Activated naive CD4-positive, alpha-beta T cell (primary cell): ENCODE results near the gene HNF1B.

Experiments used
- DNase-seq, 4 experiments: peaks; one replicate each; lab custom pipeline; 2025; lab: John Stamatoyannopoulos, UW

HNF1B gene

DNA sequence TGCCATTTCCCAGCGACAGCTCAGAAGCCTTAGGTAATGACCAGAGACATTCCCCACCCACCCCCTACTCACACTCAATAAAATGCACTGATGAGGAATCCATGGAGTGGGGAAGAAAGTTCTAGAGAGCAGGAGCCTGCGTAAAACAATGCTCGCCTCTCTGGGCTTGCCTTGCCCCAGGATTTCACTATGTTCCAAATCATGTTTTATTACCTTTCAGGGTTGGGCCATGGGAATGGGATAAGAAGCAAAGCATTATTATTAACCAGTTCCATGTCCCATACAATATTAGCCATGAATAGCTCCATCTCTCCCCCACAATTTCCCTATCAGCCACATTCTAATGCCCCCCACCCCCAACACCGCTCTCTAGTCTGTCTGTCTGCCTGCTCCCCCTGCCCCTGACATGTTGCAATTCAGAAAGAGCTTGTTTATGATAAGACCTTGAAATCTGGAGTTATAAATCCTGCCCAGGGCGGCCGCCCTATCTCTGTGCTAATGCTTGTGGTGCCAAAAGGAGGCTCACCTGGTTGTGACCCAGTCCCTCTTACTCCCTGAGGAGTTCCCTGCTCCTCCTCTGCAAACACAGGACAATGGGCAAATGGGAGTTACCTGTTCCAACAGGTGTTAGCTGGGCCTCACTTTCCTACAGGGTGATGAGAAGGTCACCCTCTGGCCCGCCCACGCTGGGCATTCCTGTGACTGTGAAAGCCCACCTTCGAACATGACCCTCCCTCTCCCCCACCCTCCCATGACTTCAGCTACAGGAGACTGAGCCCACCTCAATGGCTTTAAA, 73.6 kb downstream of the HNF1B start:
- DNase-seq: no peak

DNA sequence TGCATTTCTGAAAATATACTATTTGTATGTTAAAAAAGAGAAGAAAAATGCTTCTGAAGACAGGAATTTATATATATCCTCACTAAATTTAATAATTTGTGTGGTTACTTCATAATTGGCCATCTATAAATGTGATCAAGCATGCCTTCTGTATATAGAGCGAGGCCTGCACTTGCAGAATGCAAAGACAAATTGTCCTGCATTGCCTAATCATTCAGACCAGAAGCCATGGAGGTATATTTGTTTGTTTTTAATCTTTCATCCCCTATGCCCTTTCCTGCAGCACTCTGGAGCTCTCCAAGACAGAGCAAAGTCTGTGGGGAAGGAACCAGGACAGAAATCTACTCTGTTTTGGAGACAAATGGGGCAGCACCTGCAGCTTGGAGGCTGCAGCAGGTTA, 77.8 kb downstream of the HNF1B start:
- DNase-seq: no peak

DNA sequence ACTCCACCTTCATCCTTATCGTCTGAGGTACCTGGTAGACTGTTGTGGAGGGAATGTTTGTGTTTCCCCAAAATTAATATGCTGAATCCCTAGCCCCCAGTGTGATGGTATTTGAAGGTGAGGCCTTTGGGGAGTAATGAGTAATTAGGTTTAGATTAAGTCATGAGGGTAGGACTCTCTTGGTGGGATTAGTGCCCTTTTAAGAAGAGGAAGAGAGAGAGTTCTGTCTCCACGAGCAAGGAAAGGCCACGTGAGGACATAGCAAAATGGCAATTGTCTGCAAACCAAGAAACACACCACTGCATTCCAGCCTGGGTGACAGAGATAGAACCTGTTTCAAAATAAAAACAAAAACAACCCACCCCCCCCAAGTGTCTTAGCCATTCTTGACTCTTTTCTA, 80.6 kb downstream of the HNF1B start:
- no peak for DNase-seq

DNA sequence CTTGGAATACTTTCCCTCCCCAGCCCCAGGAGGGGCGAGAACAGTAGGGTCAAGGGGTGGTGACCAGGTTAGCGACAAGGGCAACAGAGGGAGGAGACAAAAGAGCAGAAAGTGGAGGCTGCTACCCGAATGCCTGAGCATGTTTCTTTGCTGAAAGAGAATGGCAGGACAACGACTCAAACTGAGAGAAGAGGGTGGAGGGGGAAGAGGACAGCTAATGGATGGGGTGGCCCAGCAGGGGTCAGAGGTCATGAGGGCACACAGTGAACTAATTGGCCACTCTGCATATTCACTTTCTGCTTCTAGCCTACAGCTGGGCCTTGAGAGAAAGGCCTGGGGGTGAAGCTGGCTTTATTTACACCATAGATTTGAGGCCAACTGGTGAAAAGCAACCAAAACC, 82.5 kb downstream of the HNF1B start:
- no peak for DNase-seq

DNA sequence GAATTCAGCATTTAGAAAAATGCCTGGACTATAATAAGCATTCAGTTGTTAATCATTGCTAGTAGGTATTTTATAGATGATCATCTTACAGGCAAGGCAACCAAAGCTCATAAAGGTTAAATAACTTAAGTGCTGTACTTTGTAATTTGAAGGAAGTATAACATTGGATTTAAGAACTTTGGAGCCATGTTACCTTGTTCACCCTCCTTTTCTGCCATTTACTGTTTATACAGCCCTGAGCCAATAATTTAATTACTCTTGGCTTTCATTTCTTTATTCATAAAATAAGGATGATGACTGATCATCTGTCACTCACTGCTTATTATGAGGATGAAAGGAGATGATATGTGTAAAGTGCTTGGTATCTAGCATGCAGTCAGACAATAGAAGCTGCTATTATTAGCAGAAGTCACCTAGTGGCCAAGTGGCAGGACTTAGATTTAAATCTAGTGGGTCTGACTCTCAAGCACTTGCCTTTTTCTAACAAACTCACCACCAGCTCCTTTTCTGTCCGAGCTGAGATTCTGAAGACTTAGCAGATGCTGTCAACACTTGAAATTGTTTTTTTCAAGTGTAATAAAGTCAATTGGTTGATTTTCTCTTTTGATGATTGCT, 83.4 kb downstream of the HNF1B start:
- no peak for DNase-seq

DNA sequence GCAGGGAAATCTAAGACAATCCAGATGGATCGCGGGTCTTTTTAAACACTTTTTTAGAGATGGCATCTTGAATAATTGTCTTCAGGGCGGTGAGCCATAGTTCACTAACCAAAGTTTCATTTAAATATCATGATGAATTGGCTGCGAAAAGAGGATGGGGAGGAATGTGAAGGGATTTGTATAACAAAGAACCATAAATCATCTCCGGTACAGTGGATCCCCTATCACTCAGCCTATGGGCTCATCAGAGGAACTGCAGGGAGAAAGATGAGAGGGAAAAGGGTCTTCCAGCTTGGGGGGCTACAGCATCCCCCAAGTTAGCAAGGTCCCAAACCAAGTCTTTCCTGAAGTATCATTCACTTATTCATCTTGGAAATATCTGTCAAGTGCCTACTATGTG, 84.9 kb downstream of the HNF1B start:
- no peak for DNase-seq

DNA sequence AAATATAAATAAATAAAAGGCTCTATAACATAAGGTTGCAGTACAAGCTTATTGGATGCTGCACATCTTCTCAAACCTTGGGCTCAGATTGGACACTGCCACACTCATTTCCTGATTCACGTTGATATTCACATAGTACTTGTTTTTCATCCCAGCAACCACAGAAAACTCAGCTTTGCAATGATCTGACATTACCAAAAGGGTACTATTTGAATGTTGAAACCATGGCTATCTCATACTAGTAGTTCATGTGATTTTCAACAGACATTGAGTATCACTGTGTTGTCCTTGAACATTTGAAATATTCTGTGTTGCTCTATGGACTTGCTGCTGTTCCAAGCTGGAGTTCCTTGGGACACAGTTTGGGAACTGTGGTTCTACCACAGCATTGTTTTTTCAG, 87.7 kb downstream of the HNF1B start:
- no peak for DNase-seq

DNA sequence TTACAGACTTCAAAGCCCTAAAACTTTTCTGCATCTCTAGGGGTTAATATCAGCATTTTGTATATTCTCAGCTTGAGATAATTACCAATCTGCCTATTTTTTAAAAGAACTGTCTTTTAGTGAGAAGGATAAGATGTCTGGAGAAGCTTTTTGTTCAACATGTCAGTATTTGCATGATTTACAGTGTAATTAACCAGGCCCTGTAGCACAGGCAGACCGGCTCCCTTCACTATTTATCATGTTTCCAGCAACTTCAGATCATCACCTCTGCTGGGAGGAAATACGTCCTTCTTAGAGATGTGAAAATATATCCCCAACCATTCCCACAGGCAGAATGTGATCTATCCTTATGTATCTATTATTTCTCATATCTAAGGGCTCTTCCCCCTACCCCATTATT, 93.0 kb downstream of the HNF1B start:
- no peak for DNase-seq

DNA sequence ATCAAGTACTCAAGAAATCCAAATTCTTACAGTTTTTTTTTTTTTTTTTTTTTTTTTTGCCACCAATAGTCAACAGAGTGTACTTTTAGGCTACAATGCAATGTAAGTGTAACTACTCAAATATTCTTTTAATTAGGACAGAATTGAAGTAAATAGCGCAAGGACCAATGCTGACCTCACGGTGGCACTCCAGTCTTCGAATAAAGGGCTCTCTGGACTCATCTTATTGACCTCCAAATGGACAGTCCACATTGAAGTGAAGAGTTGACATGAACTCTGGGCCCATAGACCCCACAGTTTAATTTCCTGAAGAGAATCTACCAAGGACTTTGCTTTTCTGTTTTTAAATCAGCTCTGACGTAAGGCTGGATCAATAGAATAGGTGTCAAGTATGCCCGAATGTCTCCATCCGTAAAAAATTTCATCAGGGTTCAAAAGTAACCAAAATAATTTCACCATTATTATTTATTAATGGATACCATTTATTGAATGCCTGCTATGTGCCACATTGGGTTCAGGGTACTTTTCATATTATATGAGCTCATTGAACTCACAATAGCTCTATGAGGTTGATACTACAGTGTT, 94.3 kb downstream of the HNF1B start:
- no peak for DNase-seq

DNA sequence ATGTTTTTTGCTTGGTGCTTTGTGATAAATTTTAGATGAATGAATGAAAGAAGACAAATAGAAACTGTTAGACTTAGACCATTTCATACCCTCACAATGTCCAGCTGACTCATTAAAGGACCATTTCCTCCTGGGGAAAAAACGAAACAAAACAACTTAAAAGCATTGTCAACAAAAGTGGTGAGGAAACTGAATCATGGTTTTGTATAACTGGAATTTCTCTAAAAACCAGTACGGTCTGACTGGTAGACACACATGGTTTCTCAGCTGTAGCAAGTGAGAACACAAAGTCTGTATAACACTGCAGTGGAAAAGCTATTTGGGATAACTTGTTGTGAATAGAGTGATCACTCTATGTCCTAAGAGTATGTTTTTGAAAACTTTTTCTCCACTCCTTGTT, 96.3 kb downstream of the HNF1B start:
- no peak for DNase-seq

DNA sequence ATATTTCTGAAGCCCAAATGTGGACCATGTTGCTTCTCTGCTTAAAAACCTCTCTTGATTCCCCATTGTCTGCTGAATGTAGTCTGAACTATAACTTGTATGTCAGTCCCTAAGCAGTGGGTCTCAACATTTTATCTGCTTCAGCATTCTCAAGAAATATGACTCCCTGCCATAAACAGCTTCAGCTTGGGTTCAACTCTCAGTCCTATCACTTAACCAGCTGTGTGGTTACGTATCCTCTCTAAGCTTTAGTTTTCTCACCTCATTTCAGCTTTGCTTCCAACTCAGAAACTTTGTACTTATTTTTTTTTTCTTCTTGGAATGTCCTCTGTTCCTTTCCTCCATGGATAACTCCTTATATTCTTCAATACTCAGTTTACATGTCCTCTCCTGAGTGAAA, 97.0 kb downstream of the HNF1B start:
- no peak for DNase-seq

DNA sequence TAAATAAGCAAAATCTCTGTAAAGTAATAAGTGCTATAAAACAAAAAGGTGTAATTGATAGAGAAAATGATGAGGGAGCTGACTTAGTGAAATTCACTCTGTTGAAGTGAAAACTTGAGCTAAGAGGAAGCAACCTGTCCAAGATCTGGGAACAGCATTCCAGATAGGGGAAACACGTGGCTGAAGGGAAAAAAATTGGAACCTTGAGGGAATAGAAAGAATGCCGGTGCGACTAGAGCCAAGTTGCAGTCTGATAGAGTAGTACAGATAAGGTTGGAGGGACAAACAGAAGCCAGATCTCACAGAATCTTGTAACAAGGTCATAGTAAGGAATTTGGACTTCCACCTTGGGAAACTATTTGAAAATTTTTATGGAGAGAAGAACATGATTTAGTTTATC, 101.0 kb downstream of the HNF1B start:
- DNase-seq: no peak

DNA sequence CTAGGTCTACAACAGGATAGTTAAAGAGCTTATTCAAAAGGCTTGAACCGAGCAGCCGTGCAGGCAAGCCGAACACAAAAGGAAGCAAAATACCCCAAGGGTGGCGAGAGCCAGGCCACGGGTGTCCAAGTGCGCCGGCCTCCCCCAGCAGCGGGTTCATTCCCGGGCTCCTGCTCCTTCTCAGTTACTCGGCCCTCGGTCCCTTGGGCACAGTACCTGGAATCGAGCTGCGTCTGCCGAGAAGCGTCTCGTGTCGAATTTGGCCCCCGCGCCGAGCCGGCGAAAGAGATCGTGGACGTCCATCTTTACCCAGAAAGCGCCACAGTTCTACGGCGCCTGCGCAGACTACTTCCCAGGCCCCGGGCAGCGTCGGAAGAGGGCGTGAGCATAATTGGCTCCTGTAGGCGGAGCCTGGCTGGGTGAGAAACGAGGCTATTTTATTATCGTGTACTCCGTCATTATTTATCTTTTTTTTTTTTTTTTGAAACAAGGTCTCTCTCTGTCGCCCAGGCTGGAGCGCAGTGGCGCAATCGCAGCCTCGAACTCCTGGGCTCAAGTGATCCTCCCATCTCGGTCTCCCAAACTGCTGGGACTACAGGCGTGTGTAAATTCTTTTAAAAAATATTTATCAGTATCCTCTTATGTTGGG, 101.6 kb downstream of the HNF1B start, which contains the start of gene DDX52:
Gene DDX52 (minus strand): TSS at position 329 of the 649 bp plus-strand sequence. CDS start 26 bp downstream, at position 303.
- peak; percentile 50 to 79 (median 68) for DNase-seq

DNA sequence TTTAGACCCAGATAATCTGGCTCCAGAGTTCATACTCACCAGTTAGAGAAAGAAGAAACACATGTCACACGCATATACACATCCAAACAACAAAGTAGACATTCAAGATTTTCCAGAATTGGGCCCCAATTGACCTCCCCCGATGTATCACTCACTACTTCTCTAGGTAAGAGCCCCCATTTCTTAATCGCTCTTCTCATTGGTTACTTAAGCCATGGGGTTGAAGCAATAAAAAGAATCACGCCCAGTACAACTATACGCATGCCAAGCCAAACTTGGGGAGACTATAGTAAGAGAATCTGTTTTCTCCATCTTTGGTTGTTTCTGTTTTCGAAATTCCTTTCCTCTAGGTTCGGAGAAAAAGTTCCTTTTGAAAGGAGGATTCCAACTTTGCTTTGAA, 102.2 kb downstream of the HNF1B start:
- no peak for DNase-seq

DNA sequence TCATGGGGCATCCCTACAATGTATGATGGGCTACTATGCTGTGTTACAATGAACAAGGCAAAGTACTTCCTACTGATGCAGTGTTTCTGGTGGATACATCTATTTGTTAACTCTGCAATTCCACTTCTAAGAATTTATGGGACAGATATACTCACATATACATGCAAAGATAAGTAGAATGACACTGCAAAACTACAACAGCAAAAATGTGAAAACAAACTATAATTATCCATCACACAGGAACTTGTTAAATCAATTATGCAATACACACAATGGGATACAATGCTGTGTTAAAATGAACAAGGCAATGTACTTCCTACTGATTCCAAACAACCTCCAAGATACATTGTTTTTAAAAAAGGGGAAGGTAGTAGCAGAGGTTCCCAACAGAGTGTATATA, 104.8 kb downstream of the HNF1B start:
- DNase-seq: no peak

DNA sequence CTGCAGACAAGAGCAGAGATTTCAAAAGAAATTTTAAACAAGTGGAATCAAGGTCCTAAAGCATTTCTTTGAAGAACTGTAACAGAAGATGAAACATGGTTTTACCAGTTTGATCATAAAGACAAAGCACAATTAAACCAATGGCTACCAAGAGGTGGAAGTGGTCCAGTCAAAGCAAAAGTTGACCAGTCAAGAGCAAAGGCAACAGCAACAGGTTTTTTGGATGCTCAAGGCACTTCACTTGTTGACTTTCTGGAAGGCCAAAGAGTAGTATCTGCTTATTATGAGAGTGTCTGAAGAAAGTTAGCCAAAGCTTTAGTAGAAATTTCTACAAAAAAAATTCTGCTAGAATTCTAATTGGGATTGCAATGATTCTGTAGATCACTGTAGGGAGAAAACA, 106.9 kb downstream of the HNF1B start:
- DNase-seq: no peak
